ENCODE measurements around the gene CREB5.

DNA sequence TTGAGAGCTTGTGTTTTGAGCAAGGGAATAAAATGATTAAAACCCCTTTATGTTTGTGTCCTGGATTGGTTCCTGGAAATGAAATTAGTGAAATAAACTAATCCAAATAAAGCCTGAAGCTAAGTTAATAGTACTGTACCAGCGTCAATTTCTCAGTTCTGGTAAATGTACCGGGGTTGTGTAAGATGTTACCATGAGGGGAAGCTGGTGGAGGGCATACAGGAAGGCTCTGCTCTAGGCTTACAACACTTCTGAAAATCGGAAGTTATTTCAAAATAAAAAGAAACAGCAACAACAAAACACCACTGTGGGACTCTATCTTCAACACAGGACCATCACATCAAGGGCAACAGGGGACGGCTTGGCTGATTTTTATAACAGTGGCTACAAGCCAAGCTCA lies 257.0 kb downstream of the CREB5 start:
- no peak for TF ChIP-seq POLR2A (IDR thresholded peaks at IDR 0.05)
- TF ChIP-seq, protein P1, sequence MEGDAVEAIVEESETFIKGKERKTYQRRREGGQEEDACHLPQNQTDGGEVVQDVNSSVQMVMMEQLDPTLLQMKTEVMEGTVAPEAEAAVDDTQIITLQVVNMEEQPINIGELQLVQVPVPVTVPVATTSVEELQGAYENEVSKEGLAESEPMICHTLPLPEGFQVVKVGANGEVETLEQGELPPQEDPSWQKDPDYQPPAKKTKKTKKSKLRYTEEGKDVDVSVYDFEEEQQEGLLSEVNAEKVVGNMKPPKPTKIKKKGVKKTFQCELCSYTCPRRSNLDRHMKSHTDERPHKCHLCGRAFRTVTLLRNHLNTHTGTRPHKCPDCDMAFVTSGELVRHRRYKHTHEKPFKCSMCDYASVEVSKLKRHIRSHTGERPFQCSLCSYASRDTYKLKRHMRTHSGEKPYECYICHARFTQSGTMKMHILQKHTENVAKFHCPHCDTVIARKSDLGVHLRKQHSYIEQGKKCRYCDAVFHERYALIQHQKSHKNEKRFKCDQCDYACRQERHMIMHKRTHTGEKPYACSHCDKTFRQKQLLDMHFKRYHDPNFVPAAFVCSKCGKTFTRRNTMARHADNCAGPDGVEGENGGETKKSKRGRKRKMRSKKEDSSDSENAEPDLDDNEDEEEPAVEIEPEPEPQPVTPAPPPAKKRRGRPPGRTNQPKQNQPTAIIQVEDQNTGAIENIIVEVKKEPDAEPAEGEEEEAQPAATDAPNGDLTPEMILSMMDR (IDR thresholded peaks at IDR 0.05) = no peak
